Measurements from ENCODE around the gene MEGF8. TPM values are rescaled to one million over a fixed set of nuclear protein-coding genes. Genes with fewer than 3 reads are reported as not detected.

MEGF8 gene
- total and polyA plus RNA-seq, 2 of the 8 experiments (the other 6 are each of a cell fraction or from before 2014, with no cell fraction given) = 13.0 to 23.7 TPM

- DNase-seq (ENCODE audit: low read depth in 1 of 2, low spot score in 2 of 2) (peak; percentile 78 to 97), FAIRE-seq (peak; percentile 60)
- H3K4me1 ChIP-seq (replicated peaks in 1 of 4; ENCODE audit: control insufficient read depth in 3 of 4, insufficient read depth in 4 of 4, low read length in 3 of 4) = peaks cover 7 to 18% (median 12%) of the 10 kb centered on the region in 4 experiments; a peak in 6 of 7 replicates
- H2AK5ac ChIP-seq (ENCODE audit: low read depth, low read length) = no peak overlapping the region
- ChIA-PET CTCF (ENCODE audit: partially characterized antibody) (interaction anchor here (0.6 to 3.2 kb wide), 23 partner anchors 8 to 1571 kb away, joined by 3 to 27 read pairs (median 4); no protein-coding TSS in a partner anchor), POLR2A (ENCODE audit: partially characterized antibody) (interaction anchor here (0.6 to 7.7 kb wide), 14 partner anchors 11 to 1103 kb away, joined by 3 to 47 read pairs (median 4); partner anchors contain the start of genes CNFN and RPS19)
- peaks cover 10% of the 10 kb centered on the region for H3K79me1 ChIP-seq (ENCODE audit: low read depth, low read length)
- no peak overlapping the region for H3K23ac ChIP-seq (ENCODE audit: insufficient read length)
- H2BK120ac ChIP-seq (replicated peaks; ENCODE audit: low read depth, low read length) = peak overlapping the region; percentile 31
- peak overlapping the region; percentile 94 to 95 for H3K4me2 ChIP-seq (ENCODE audit: insufficient read depth in 1 of 2, low read depth in 2 of 2, low read length in 2 of 2)
- H3K23me2 ChIP-seq (ENCODE audit: low read depth, low read length) = peaks cover 19% of the 10 kb centered on the region; the same call in 1 of the 2 replicates
- H3K9me3 ChIP-seq (ENCODE audit: insufficient read depth in 2 of 2, low read depth in 1 of 2, low read length in 1 of 2) = no peaks in the 10 kb centered on the region
- H4K91ac ChIP-seq (replicated peaks; ENCODE audit: insufficient read length, low read length) = peak overlapping the region; percentile 73
- peak overlapping the region; percentile 73 for H3K56ac ChIP-seq (replicated peaks; ENCODE audit: insufficient read length, low read depth, low read length)
- H3K27me3 ChIP-seq (replicated peaks in 1 of 4; ENCODE audit: control insufficient read depth in 3 of 4, extremely low read depth in 1 of 4, insufficient read depth in 3 of 4, low read length in 3 of 4) = peaks cover 0 to 10% (median 5%) of the 10 kb centered on the region in 4 experiments; a peak in 5 of 7 replicates
- H3K27ac ChIP-seq (ENCODE audit: low read depth, low read length) = no peak overlapping the region
- H2BK20ac ChIP-seq (ENCODE audit: low read length) = no peak overlapping the region
- H3K4me3 ChIP-seq (ENCODE audit: extremely low read depth in 1 of 4, insufficient read depth in 2 of 4, low read depth in 3 of 4, low read length in 4 of 4) = peak overlapping the region; percentile 67 to 90 (median 75)
- peak overlapping the region; percentile 27; the same call in 1 of the 2 replicates for H2BK12ac ChIP-seq (ENCODE audit: low read depth, low read length)
- peak overlapping the region; percentile 83 for H4K5ac ChIP-seq (ENCODE audit: insufficient read length, low read depth, low read length)
- H2AFZ ChIP-seq (ENCODE audit: low read length) = no peak overlapping the region
- H2BK15ac ChIP-seq (ENCODE audit: low read length) = no peak overlapping the region
- H3K18ac ChIP-seq (ENCODE audit: extremely low read depth, low read length) = peak overlapping the region; percentile 78; the same call in 1 of the 2 replicates
- H2BK5ac ChIP-seq (ENCODE audit: low read depth, low read length) = peak overlapping the region; percentile 14; the same call in 1 of the 2 replicates
- H3K36me3 ChIP-seq (ENCODE audit: control insufficient read depth in 2 of 4, insufficient read depth in 4 of 4, low read length in 3 of 4) = no peaks in the 10 kb centered on the region
- H4K20me1 ChIP-seq (replicated peaks in 1 of 2; ENCODE audit: control insufficient read depth in 1 of 2, insufficient read depth in 2 of 2, low read length in 2 of 2) = peaks cover 9 to 22% of the 10 kb centered on the region in 2 experiments
- H4K8ac ChIP-seq (ENCODE audit: extremely low read depth, insufficient read depth, low read length) = peak overlapping the region; percentile 89
- no peak overlapping the region for H3K14ac ChIP-seq (ENCODE audit: insufficient read length)
- H3K9ac ChIP-seq (replicated peaks in 1 of 4; ENCODE audit: extremely low read depth in 1 of 4, low read depth in 3 of 4, low read length in 3 of 4) = peak overlapping the region; percentile 49 to 67 (median 64)
- WGBS, 2 experiments (ENCODE audit: extremely low coverage in 1 of 2, insufficient coverage in 1 of 2, insufficient read length in 1 of 2, insufficient replicate concordance in 2 of 2, low coverage in 1 of 2, low lambda C conversion rate in 2 of 2, missing lambda C conversion rate in 1 of 2) = 2% methylated on average over 54 of the region's 80 CpGs; no CpG with 5 or more reads in 1 of the 2 experiments
- H3K79me2 ChIP-seq (ENCODE audit: control insufficient read depth in 1 of 2, insufficient read depth in 2 of 2, low read length in 2 of 2) = peaks cover 0 to 6% of the 10 kb centered on the region in 2 experiments; a peak in 1 of 4 replicates
- H3K4ac ChIP-seq (replicated peaks; ENCODE audit: insufficient read length, low read depth, low read length) = peak overlapping the region; percentile 91
- TF ChIP-seq CHD1 (IDR thresholded peaks at IDR 0.05; ENCODE audit: low read depth, low read length) = no peak
- peak; percentile 49; the same call in 1 of the 2 replicates for TF ChIP-seq GABPA (IDR thresholded peaks at IDR 0.05; ENCODE audit: borderline replicate concordance, insufficient read depth, low read length)
- TF ChIP-seq HDAC6 (IDR thresholded peaks at IDR 0.05; ENCODE audit: low read depth, low read length) = no peak
- no peak for TF ChIP-seq HDAC2 (IDR thresholded peaks at IDR 0.05; ENCODE audit: borderline replicate concordance in 1 of 2, low read depth in 2 of 2, low read length in 2 of 2)
- TF ChIP-seq SRF (IDR thresholded peaks at IDR 0.05; ENCODE audit: low read depth, low read length) = no peak
- peak in 1 of 2 experiments; percentile 59; a peak in 1 of 3 replicates for TF ChIP-seq EP300 (IDR thresholded peaks at IDR 0.05; ENCODE audit: borderline replicate concordance in 1 of 2, low read depth in 2 of 2, low read length in 2 of 2)
- TF ChIP-seq SP2 (IDR thresholded peaks at IDR 0.05; ENCODE audit: low read length) = no peak
- no peak for TF ChIP-seq RXRA (IDR thresholded peaks at IDR 0.05; ENCODE audit: insufficient read depth, low read depth, low read length)
- peak; percentile 60; the same call in 1 of the 2 replicates for TF ChIP-seq YY1 (IDR thresholded peaks at IDR 0.05; ENCODE audit: low read depth, low read length)
These were observed 76.2 kb downstream of the MEGF8 start for GRCh38 chr19:42401365-42402303.
